GM12872 (cell line): Measurements from ENCODE around the gene OCRL.

ENCODE experiments used
- CTCF ChIP-seq: IDR thresholded peaks from 3 replicates; pipeline ENCODE4 v1.5.1; 2011; ENCODE audit warnings: low read depth, mild to moderate bottlenecking, low read length, moderate library complexity; ENCODE audit not compliant: insufficient read depth

The OCRL gene

GRCh38 chrX:129576539-129576938, 36.5 kb downstream of the OCRL start:
- TF ChIP-seq CTCF = no peak

- TF ChIP-seq CTCF = no peak
Observed at GRCh38 chrX:129577473-129577872, 37.4 kb downstream of the OCRL start.

GRCh38 chrX:129577877-129578276, 37.8 kb downstream of the OCRL start:
- TF ChIP-seq CTCF = no peak

- no peak for TF ChIP-seq CTCF
Observed at GRCh38 chrX:129581904-129582303, 41.8 kb downstream of the OCRL start.

- no peak for TF ChIP-seq CTCF
Observed at GRCh38 chrX:129585167-129585566, 45.1 kb downstream of the OCRL start.

GRCh38 chrX:129585691-129586090, 45.6 kb downstream of the OCRL start:
- TF ChIP-seq CTCF = no peak

GRCh38 chrX:129586446-129586845, 46.4 kb downstream of the OCRL start:
- no peak for TF ChIP-seq CTCF

GRCh38 chrX:129590596-129590995, 50.5 kb downstream of the OCRL start:
- TF ChIP-seq CTCF = no peak
